Subcutaneous adipose tissue (tissue), 4 donors: ENCODE data around the gene SFTPB. TPM values are rescaled to one million over a fixed set of nuclear protein-coding genes. Genes with fewer than 3 reads are reported as not detected.

Experiments used
- CTCF ChIP-seq: fragments of 450-650 bp; IDR thresholded peaks from one replicate; pipeline ENCODE4 v1.5.1; 2016; ENCODE audit warnings: low read depth, mild to moderate bottlenecking, control low read depth, antibody characterized with exemption, moderate library complexity
- total RNA-seq, 4 donors: library from RNA; depleted of rRNA; stranded (reverse); fragments of >200 nt; gene quantifications; one replicate each; pipeline ENCODE4 v1.1.0, GENCODE V29; 2016

The SFTPB gene
- total RNA-seq, 4 donors from 2014 or later, result not detected

GRCh38 chr2:85631316-85631715 is 36.7 kb downstream of the SFTPB start:
- no peak for TF ChIP-seq CTCF

- no peak for TF ChIP-seq CTCF
Observed at GRCh38 chr2:85628658-85629057, 39.3 kb downstream of the SFTPB start.

- TF ChIP-seq CTCF, result no peak
Observed at GRCh38 chr2:85623991-85624390, 44.0 kb downstream of the SFTPB start.

GRCh38 chr2:85621338-85621737 is 46.7 kb downstream of the SFTPB start:
- TF ChIP-seq CTCF, result no peak

GRCh38 chr2:85619617-85620016 is 48.4 kb downstream of the SFTPB start:
- TF ChIP-seq CTCF, result no peak

GRCh38 chr2:85615413-85615728 is 52.6 kb downstream of the SFTPB start:
- TF ChIP-seq CTCF, result no peak

- no peak for TF ChIP-seq CTCF
Observed at GRCh38 chr2:85613717-85614515, 54.1 kb downstream of the SFTPB start.
